ENCODE measurements around the gene SSR3.
A peak's percentile ranks its signal among the peaks of the same experiment; 100 is the strongest.
"Not testable (repeated sequence)": the region's sequence is repeated elsewhere in the genome, so short reads cannot be mapped to it uniquely, and the experiment has no call there.

SSR3 gene

GRCh38 chr3:156554842-156555687, at the start of gene SSR3:
Gene SSR3, minus strand, starts transcription at chr3:156555117. Its CDS starts 28 bp downstream, at chr3:156555089.
- peak; percentile 100 for DNase-seq (ENCODE audit: low read depth, low spot score)

GRCh38 chr3:156604064-156604641, 49.2 kb upstream of the SSR3 start:
- DNase-seq (ENCODE audit: low read depth, low spot score) = no peak

- no peak for DNase-seq (ENCODE audit: low read depth, low spot score)
These were observed 48.6 kb upstream of the SSR3 start for GRCh38 chr3:156603379-156604017.

- peak; percentile 65 for DNase-seq (ENCODE audit: low read depth, low spot score)
These were observed 47.5 kb upstream of the SSR3 start for GRCh38 chr3:156602424-156602823.

- no peak for DNase-seq (ENCODE audit: low read depth, low spot score)
These were observed 46.6 kb upstream of the SSR3 start for GRCh38 chr3:156601497-156601896.

- no peak for DNase-seq (ENCODE audit: low read depth, low spot score)
These were observed 45.9 kb upstream of the SSR3 start for GRCh38 chr3:156600834-156601233.

GRCh38 chr3:156599089-156599874, 44.4 kb upstream of the SSR3 start:
- no peak for DNase-seq (ENCODE audit: low read depth, low spot score)

- no peak for DNase-seq (ENCODE audit: low read depth, low spot score)
These were observed 43.5 kb upstream of the SSR3 start for GRCh38 chr3:156598413-156598812.

- DNase-seq (ENCODE audit: low read depth, low spot score) = no peak
These were observed 39.3 kb upstream of the SSR3 start for GRCh38 chr3:156594219-156594683.

- no peak for DNase-seq (ENCODE audit: low read depth, low spot score)
These were observed 38.9 kb upstream of the SSR3 start for GRCh38 chr3:156593814-156594213.

- not testable (repeated sequence) for DNase-seq (ENCODE audit: low read depth, low spot score)
These were observed 34.9 kb upstream of the SSR3 start for GRCh38 chr3:156589806-156590205.

- no peak for DNase-seq (ENCODE audit: low read depth, low spot score)
These were observed 32.8 kb upstream of the SSR3 start for GRCh38 chr3:156587760-156588069.

- no peak for DNase-seq (ENCODE audit: low read depth, low spot score)
These were observed 32.2 kb upstream of the SSR3 start for GRCh38 chr3:156586905-156587759.

- no peak for DNase-seq (ENCODE audit: low read depth, low spot score)
These were observed 28.6 kb upstream of the SSR3 start for GRCh38 chr3:156583469-156583868.

GRCh38 chr3:156582532-156583183, 27.7 kb upstream of the SSR3 start:
- DNase-seq (ENCODE audit: low read depth, low spot score) = no peak

GRCh38 chr3:156581954-156582353, 27.0 kb upstream of the SSR3 start:
- DNase-seq (ENCODE audit: low read depth, low spot score) = no peak

- DNase-seq (ENCODE audit: low read depth, low spot score) = no peak
These were observed 26.1 kb upstream of the SSR3 start for GRCh38 chr3:156581033-156581432.

- DNase-seq (ENCODE audit: low read depth, low spot score) = no peak
These were observed 24.5 kb upstream of the SSR3 start for GRCh38 chr3:156579427-156579851.

GRCh38 chr3:156577736-156578135, 22.8 kb upstream of the SSR3 start:
- no peak for DNase-seq (ENCODE audit: low read depth, low spot score)

GRCh38 chr3:156576651-156577348, 21.9 kb upstream of the SSR3 start:
- no peak for DNase-seq (ENCODE audit: low read depth, low spot score)

Data from astrocyte of the hippocampus (primary cell).